Psoas muscle (tissue), 8 donors: ENCODE results near the gene PIM1. TPM values are rescaled to one million over a fixed set of nuclear protein-coding genes. Genes with fewer than 3 reads are reported as not detected.
A peak's percentile ranks its signal among the peaks of the same experiment; 100 is the strongest.

Experiments used
- ATAC-seq, 4 donors: fragments of 200-7000 bp; cut with Tn5 transposase; one replicate each; pipeline ENCODE4 v1.9.1; 2020; ENCODE audit warnings: moderate library complexity in 3 of 4, mild to moderate bottlenecking in 2 of 4
- DNase-seq, 2 donors: peaks; one replicate each; pipeline ENCODE4 v3.0.0-alpha.2; 2020
- H3K27ac ChIP-seq: fragments of 200-600 bp; one replicate; pipeline ENCODE4 v1.8.0; 2022
- H3K27me3 ChIP-seq, 3 donors: fragments of 200-600 bp in 1 of 3; one replicate each; pipeline versions ENCODE4 v1.6.1 to v1.8.0; 2013 to 2022; ENCODE audit warnings: low read length in 2 of 3, mild to moderate bottlenecking in 2 of 3, moderate library complexity in 1 of 3; ENCODE audit not compliant: insufficient read depth in 3 of 3
- H3K36me3 ChIP-seq, 2 donors: fragments of 200-600 bp in 1 of 2; one replicate each; pipeline versions ENCODE4 v1.6.1 to v1.8.0; 2013 to 2022; ENCODE audit warnings: low read depth in 1 of 2, mild to moderate bottlenecking in 1 of 2, moderate library complexity in 1 of 2; ENCODE audit not compliant: insufficient read depth in 1 of 2
- H3K4me1 ChIP-seq: fragments of 200-600 bp; one replicate; pipeline ENCODE4 v1.8.0; 2022
- H3K4me3 ChIP-seq: fragments of 200-600 bp; one replicate; pipeline ENCODE4 v1.8.0; 2022; ENCODE audit warnings: mild to moderate bottlenecking
- H3K9me3 ChIP-seq: fragments of 200-600 bp; one replicate; pipeline ENCODE4 v1.8.0; 2022
- CTCF ChIP-seq: fragments of 200-600 bp; IDR thresholded peaks from one replicate; pipeline ENCODE4 v1.8.0; 2022; ENCODE audit warnings: antibody characterized with exemption
- WGBS, 3 donors: extraction: QIAGEN DNeasy Blood & Tissue Kit; methylation state at CpG; one replicate each; pipeline versions ENCODE4 v1.1.6 to v1.1.7; 2013; 5-methylcytosine and 5-hydroxymethylcytosine counted together
- intact Hi-C, 2 donors: fragments of 100-400 bp; cut with DNase I; formaldehyde crosslinking; loops; one replicate each; pipeline versions ENCODE4 v1.11.0 to v1.14.2; 2022
- polyA plus RNA-seq, 3 donors: library from polyadenylated mRNA; stranded (reverse); fragments of 200-250 nt; gene quantifications; one replicate each; pipeline ENCODE4 v1.2.3, GENCODE V29; 2013
- total RNA-seq, 4 donors: library from RNA; stranded (reverse); fragmentation: NEBNext Ultra II Directional in 2 of 4; extraction: Animal tissue kit (Norgen Biotek cat#: 25700) in 2 of 4; gene quantifications; one replicate each; pipeline versions ENCODE4 v1.2.1 to v1.2.4, GENCODE V29; 2021 to 2023
- donor health status: healthy with polysubstance abuse.
- donor health status: DM: no; HTN: no; CAD: no; lungs with moderate emphysema.
- donor health status: Bipolar disorder and iron deficiency.
- donor health status: healthy.
- donor health status: DM: yes; HTN: yes; CAD: no.
- donor health status: DM: no; HTN: no; CAD: no.
- donor health status: DM: no; HTN: no; CAD: no.
- donor health status: DM: yes; HTN: yes; CAD: no.

Gene PIM1
- total and polyA plus RNA-seq, 7 donors: 2.8 to 45.5 (median 18.0) TPM

- no peak for DNase-seq
- intact Hi-C loops: loop anchor here in 1 of 2 donors (10.0 kb wide), 2 partner anchors 318 to 438 kb away; partner anchors contain the start of gene C6orf89
- Histone ChIP-seq H3K27ac (no peak overlapping the region), H3K9me3 (no peaks in the 10 kb centered on the region), H3K36me3 (no peaks in the 10 kb centered on the region), H3K4me1 (no peaks in the 10 kb centered on the region), H3K27me3 (no peaks in the 10 kb centered on the region), H3K4me3 (no peak overlapping the region)
- TF ChIP-seq CTCF: no peak
- ATAC-seq: no peak
- 73 to 79% (median 78%) methylated on average over 7 of the region's 7 CpGs for WGBS, 3 donors
These were observed 33.0 kb downstream of the PIM1 start for GRCh38 chr6:37202788-37203491.

- 59 to 74% (median 66%) methylated on average over 7 of the region's 7 CpGs for WGBS, 3 donors
- H3K36me3 ChIP-seq: no peaks in the 10 kb centered on the region
- H3K27me3 ChIP-seq: no peaks in the 10 kb centered on the region
- DNase-seq: no peak
- intact Hi-C loops: loop anchor here in 1 of 2 donors (10.0 kb wide), 2 partner anchors 319 to 439 kb away; partner anchors contain the start of gene C6orf89
- H3K4me3 ChIP-seq: no peak overlapping the region
- H3K27ac ChIP-seq: no peak overlapping the region
- peak; percentile 43 to 73 (median 67) for ATAC-seq
- no peaks in the 10 kb centered on the region for H3K9me3 ChIP-seq
- TF ChIP-seq CTCF: no peak
- no peaks in the 10 kb centered on the region for H3K4me1 ChIP-seq
These were observed 34.2 kb downstream of the PIM1 start for GRCh38 chr6:37204014-37204751.

GRCh38 chr6:37205175-37205996 lies 35.4 kb downstream of the PIM1 start:
- Histone ChIP-seq H3K4me1 (no peaks in the 10 kb centered on the region), H3K4me3 (no peak overlapping the region), H3K27ac (no peak overlapping the region), H3K9me3 (no peaks in the 10 kb centered on the region), H3K27me3 (no peaks in the 10 kb centered on the region), H3K36me3 (no peaks in the 10 kb centered on the region)
- DNase-seq (no peak), ATAC-seq (no peak)
- no peak for TF ChIP-seq CTCF
- intact Hi-C loops: loop anchor here in 1 of 2 donors (10.0 kb wide), 2 partner anchors 321 to 441 kb away; partner anchors contain the start of gene C6orf89
- 75 to 86% (median 79%) methylated on average over 13 of the region's 13 CpGs for WGBS, 3 donors

GRCh38 chr6:37205997-37206340 lies 36.0 kb downstream of the PIM1 start:
- no peaks in the 10 kb centered on the region for H3K27me3 ChIP-seq
- no peak overlapping the region for H3K27ac ChIP-seq
- TF ChIP-seq CTCF: no peak
- no peak for ATAC-seq
- H3K9me3 ChIP-seq: no peaks in the 10 kb centered on the region
- WGBS, 3 donors: 90 to 98% (median 92%) methylated on average over 4 of the region's 4 CpGs
- no peak overlapping the region for H3K4me3 ChIP-seq
- intact Hi-C loops: loop anchor here in 1 of 2 donors (10.0 kb wide), 2 partner anchors 321 to 441 kb away; partner anchors contain the start of gene C6orf89
- H3K36me3 ChIP-seq: no peaks in the 10 kb centered on the region
- no peaks in the 10 kb centered on the region for H3K4me1 ChIP-seq
- DNase-seq: no peak
